H1 (cell line): Measurements from ENCODE around the gene RSU1. TPM values are rescaled to one million over a fixed set of nuclear protein-coding genes. Genes with fewer than 3 reads are reported as not detected.

Experiments used
- ATF2 ChIP-seq: IDR thresholded peaks from 2 replicates; pipeline ENCODE4 v1.6.1; 2012; ENCODE audit warnings: low read length, inconsistent platforms
- CHD2 ChIP-seq: IDR thresholded peaks from 2 replicates; pipeline ENCODE4 v1.6.1; 2012; ENCODE audit warnings: low read length, improper control_type of control experiment
- JUND ChIP-seq: IDR thresholded peaks from 2 replicates; pipeline ENCODE4 v1.6.1; 2011; ENCODE audit warnings: mild to moderate bottlenecking, improper control_type of control experiment, low read length
- KDM4A ChIP-seq: IDR thresholded peaks from one replicate; pipeline ENCODE4 v1.7.1; 2012; ENCODE audit warnings: low read depth, mild to moderate bottlenecking, moderate library complexity, low read length, inconsistent platforms; ENCODE audit not compliant: severe bottlenecking
- SIRT6 ChIP-seq: IDR thresholded peaks from one replicate; pipeline ENCODE4 v1.7.1; 2012; ENCODE audit warnings: low read length, inconsistent platforms
- SP1 ChIP-seq: IDR thresholded peaks from 2 replicates; pipeline ENCODE4 v1.6.1; 2011; ENCODE audit warnings: low read depth, low read length
- SP2 ChIP-seq: IDR thresholded peaks from 2 replicates; pipeline ENCODE4 v1.6.1; 2012; ENCODE audit warnings: mild to moderate bottlenecking, low read length, inconsistent platforms
- TBP ChIP-seq: IDR thresholded peaks from 2 replicates; pipeline ENCODE4 v1.6.1; 2011; ENCODE audit warnings: low read depth, low read length, improper control_type of control experiment
- polyA plus RNA-seq, 7 experiments: library from polyadenylated mRNA; depleted of rRNA in 3 of 7; stranded (reverse) in 5 of 7; unstranded in 2 of 7; fragments of >200 nt in 5 of 7; fragments of 200-250 nt in 2 of 7; gene quantifications; 1 replicate in 5 of 7; 2 replicates in 1 of 7; 4 replicates in 1 of 7; pipeline versions ENCODE4 v1.2.1 to v1.2.3, GENCODE V29; 2011 to 2013; ENCODE audit warnings: missing spikeins in 2 of 7, mixed read lengths in 2 of 7
- total RNA-seq: library from RNA; stranded (reverse); fragmentation: NEBNext Ultra II Directional; extraction: Animal tissue kit (Norgen Biotek cat#: 25700); gene quantifications from 2 replicates; pipeline ENCODE4 v1.2.1, GENCODE V29; 2021

The RSU1 gene
- total and polyA plus RNA-seq, 2 of the 8 experiments (the other 6 are each of a cell fraction or from before 2014, with no cell fraction given), result 50.0 to 68.2 TPM

GRCh38 chr10:16822726-16823360 lies 5.6 kb upstream of the RSU1 start (continued):
- TF ChIP-seq CHD2 (no peak), KDM4A (no peak), SP2 (no peak), SP1 (no peak), JUND (no peak), SIRT6 (no peak), TBP (no peak), ATF2 (no peak)
